ENCODE data around the gene MTURN.

The MTURN gene

DNA sequence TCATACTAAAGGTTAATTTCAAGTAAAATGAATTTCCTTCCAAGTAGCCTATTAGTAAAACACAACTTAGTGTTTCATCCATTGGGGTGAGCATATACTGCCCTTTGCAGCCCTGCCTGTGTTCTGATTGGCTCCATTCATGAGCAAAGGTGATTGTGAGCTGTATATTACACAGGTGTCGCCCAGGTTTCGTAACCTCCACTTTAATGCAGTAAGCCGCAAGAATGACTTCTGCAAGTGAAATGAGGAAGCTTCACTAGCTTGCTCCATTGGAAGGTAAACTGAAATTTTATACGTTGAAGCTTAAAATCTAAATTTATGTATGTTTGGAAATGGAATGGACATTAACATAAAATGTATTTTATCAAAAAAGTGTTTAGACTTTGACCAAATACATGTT lies 24.4 kb downstream of the MTURN start:
- H3K4me3 ChIP-seq (ENCODE audit: insufficient read depth, low read depth, low read length, poor library complexity, severe bottlenecking) = no peak overlapping the region
- no peaks in the 10 kb centered on the region for H3K27me3 ChIP-seq (replicated peaks; ENCODE audit: control insufficient read depth, insufficient read depth, low read length, poor library complexity, severe bottlenecking)
- no peaks in the 10 kb centered on the region for H3K4me1 ChIP-seq (ENCODE audit: control insufficient read depth, insufficient read depth, low read length, poor library complexity, severe bottlenecking)
- H3K9me3 ChIP-seq (ENCODE audit: control insufficient read depth, low read length) = no peaks in the 10 kb centered on the region
- no peak overlapping the region for H3K27ac ChIP-seq (ENCODE audit: insufficient read depth, low read length, poor library complexity, severe bottlenecking)
- DNase-seq = no peak
- no peaks in the 10 kb centered on the region for H3K36me3 ChIP-seq (ENCODE audit: control insufficient read depth, insufficient read depth, low read length)

DNA sequence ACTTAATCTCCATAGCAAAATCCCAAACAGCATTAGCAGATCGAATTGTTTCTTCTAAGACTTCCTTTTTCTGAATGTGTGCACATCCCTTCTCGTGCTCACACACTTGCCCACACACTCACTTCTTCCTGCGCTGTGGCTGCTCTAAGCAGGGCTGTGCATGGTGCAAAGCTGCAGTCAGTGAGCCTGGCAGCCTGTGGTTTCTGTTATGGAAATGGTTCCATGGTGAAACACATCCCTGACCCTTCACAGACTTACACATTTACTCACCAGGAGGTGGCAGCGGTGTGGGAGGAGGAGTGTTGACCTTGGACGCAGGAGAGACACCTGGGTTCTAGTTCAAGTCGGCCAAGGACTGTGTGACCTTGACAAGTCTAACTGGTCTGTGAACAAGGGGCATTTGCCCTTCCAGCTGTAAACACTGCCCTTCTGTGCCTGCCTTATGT lies 24.9 kb downstream of the MTURN start:
- no peaks in the 10 kb centered on the region for H3K4me1 ChIP-seq (ENCODE audit: control insufficient read depth, insufficient read depth, low read length, poor library complexity, severe bottlenecking)
- H3K27ac ChIP-seq (ENCODE audit: insufficient read depth, low read length, poor library complexity, severe bottlenecking) = no peak overlapping the region
- no peak overlapping the region for H3K4me3 ChIP-seq (ENCODE audit: insufficient read depth, low read depth, low read length, poor library complexity, severe bottlenecking)
- DNase-seq = no peak
- H3K9me3 ChIP-seq (ENCODE audit: control insufficient read depth, low read length) = no peaks in the 10 kb centered on the region
- no peaks in the 10 kb centered on the region for H3K36me3 ChIP-seq (ENCODE audit: control insufficient read depth, insufficient read depth, low read length)
- no peaks in the 10 kb centered on the region for H3K27me3 ChIP-seq (replicated peaks; ENCODE audit: control insufficient read depth, insufficient read depth, low read length, poor library complexity, severe bottlenecking)

- DNase-seq = no peak
- no peaks in the 10 kb centered on the region for H3K36me3 ChIP-seq (ENCODE audit: control insufficient read depth, insufficient read depth, low read length)
- H3K27ac ChIP-seq (ENCODE audit: insufficient read depth, low read length, poor library complexity, severe bottlenecking) = no peak overlapping the region
- no peaks in the 10 kb centered on the region for H3K4me1 ChIP-seq (ENCODE audit: control insufficient read depth, insufficient read depth, low read length, poor library complexity, severe bottlenecking)
- H3K4me3 ChIP-seq (ENCODE audit: insufficient read depth, low read depth, low read length, poor library complexity, severe bottlenecking) = no peak overlapping the region
- H3K9me3 ChIP-seq (ENCODE audit: control insufficient read depth, low read length) = no peaks in the 10 kb centered on the region
- no peaks in the 10 kb centered on the region for H3K27me3 ChIP-seq (replicated peaks; ENCODE audit: control insufficient read depth, insufficient read depth, low read length, poor library complexity, severe bottlenecking)
These were observed 25.5 kb downstream of the MTURN start for GRCh38 chr7:30160329-30160728.

- H3K27me3 ChIP-seq (replicated peaks; ENCODE audit: control insufficient read depth, insufficient read depth, low read length, poor library complexity, severe bottlenecking) = no peaks in the 10 kb centered on the region
- no peak for DNase-seq
- no peaks in the 10 kb centered on the region for H3K9me3 ChIP-seq (ENCODE audit: control insufficient read depth, low read length)
- H3K36me3 ChIP-seq (ENCODE audit: control insufficient read depth, insufficient read depth, low read length) = no peaks in the 10 kb centered on the region
- no peak overlapping the region for H3K27ac ChIP-seq (ENCODE audit: insufficient read depth, low read length, poor library complexity, severe bottlenecking)
- no peak overlapping the region for H3K4me3 ChIP-seq (ENCODE audit: insufficient read depth, low read depth, low read length, poor library complexity, severe bottlenecking)
- H3K4me1 ChIP-seq (ENCODE audit: control insufficient read depth, insufficient read depth, low read length, poor library complexity, severe bottlenecking) = no peaks in the 10 kb centered on the region
These were observed 27.3 kb downstream of the MTURN start for GRCh38 chr7:30162133-30162532.

DNA sequence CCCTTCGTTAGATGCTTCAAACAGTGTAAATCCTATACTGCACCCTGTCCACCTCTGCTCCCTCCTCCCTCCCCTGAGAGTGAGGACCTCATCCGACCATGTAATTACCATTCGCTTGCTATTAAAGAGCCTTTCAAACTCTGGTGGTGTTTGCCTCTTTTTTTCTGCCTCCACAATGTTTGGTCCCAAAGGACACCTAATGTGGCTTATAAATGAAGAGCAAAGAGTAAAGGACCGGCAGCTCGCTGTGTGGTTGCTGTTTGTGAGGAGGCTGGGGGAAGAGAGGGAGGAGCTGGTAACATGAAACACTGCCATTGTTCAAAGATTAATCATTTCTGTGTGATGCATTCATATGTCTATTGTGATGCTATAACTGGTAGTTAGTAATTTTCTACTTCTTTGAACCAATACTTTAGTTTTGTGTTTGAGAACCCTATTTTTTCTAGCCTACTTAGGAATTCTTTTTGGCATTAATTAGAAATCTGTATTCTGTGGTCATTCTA lies 27.9 kb downstream of the MTURN start:
- DNase-seq = no peak
- no peaks in the 10 kb centered on the region for H3K4me1 ChIP-seq (ENCODE audit: control insufficient read depth, insufficient read depth, low read length, poor library complexity, severe bottlenecking)
- H3K9me3 ChIP-seq (ENCODE audit: control insufficient read depth, low read length) = no peaks in the 10 kb centered on the region
- no peak overlapping the region for H3K27ac ChIP-seq (ENCODE audit: insufficient read depth, low read length, poor library complexity, severe bottlenecking)
- H3K4me3 ChIP-seq (ENCODE audit: insufficient read depth, low read depth, low read length, poor library complexity, severe bottlenecking) = no peak overlapping the region
- no peaks in the 10 kb centered on the region for H3K27me3 ChIP-seq (replicated peaks; ENCODE audit: control insufficient read depth, insufficient read depth, low read length, poor library complexity, severe bottlenecking)
- no peaks in the 10 kb centered on the region for H3K36me3 ChIP-seq (ENCODE audit: control insufficient read depth, insufficient read depth, low read length)

- DNase-seq = no peak
- H3K4me3 ChIP-seq (ENCODE audit: insufficient read depth, low read depth, low read length, poor library complexity, severe bottlenecking) = no peak overlapping the region
These were observed 28.6 kb downstream of the MTURN start for GRCh38 chr7:30163231-30163894.

DNA sequence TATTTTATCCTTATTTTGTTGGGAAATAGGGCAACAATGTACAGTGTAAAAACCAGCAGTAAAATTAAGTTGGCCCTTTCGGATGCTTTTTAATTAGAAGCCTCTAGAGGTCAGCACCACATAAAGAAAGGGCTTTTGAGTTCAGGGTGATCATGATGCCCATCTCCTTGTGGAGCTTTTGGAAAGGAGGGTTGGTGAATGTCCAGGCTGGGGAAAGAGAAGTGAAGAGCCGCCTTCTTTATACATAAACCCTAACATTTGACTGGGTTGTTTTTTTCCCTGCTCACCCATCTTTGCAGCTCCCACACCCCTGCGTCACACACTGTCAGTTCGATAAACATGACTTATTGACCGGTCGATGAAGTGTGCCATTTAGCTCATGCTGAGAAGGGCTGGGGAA lies 29.8 kb downstream of the MTURN start:
- Histone ChIP-seq H3K9me3 (ENCODE audit: control insufficient read depth, low read length) (no peaks in the 10 kb centered on the region), H3K36me3 (ENCODE audit: control insufficient read depth, insufficient read depth, low read length) (no peaks in the 10 kb centered on the region), H3K27ac (ENCODE audit: insufficient read depth, low read length, poor library complexity, severe bottlenecking) (no peak overlapping the region), H3K27me3 (replicated peaks; ENCODE audit: control insufficient read depth, insufficient read depth, low read length, poor library complexity, severe bottlenecking) (no peaks in the 10 kb centered on the region), H3K4me3 (ENCODE audit: insufficient read depth, low read depth, low read length, poor library complexity, severe bottlenecking) (no peak overlapping the region), H3K4me1 (ENCODE audit: control insufficient read depth, insufficient read depth, low read length, poor library complexity, severe bottlenecking) (no peaks in the 10 kb centered on the region)
- no peak for DNase-seq

More at GRCh38 chr7:30163231-30163894, 28.6 kb downstream of the MTURN start:
- Histone ChIP-seq H3K27ac (ENCODE audit: insufficient read depth, low read length, poor library complexity, severe bottlenecking) (no peak overlapping the region), H3K27me3 (replicated peaks; ENCODE audit: control insufficient read depth, insufficient read depth, low read length, poor library complexity, severe bottlenecking) (no peaks in the 10 kb centered on the region), H3K9me3 (ENCODE audit: control insufficient read depth, low read length) (no peaks in the 10 kb centered on the region), H3K36me3 (ENCODE audit: control insufficient read depth, insufficient read depth, low read length) (no peaks in the 10 kb centered on the region), H3K4me1 (ENCODE audit: control insufficient read depth, insufficient read depth, low read length, poor library complexity, severe bottlenecking) (no peaks in the 10 kb centered on the region)

GRCh38 chr7:30165590-30165989 lies 30.8 kb downstream of the MTURN start:
- DNase-seq = no peak
- H3K36me3 ChIP-seq (ENCODE audit: control insufficient read depth, insufficient read depth, low read length) = no peaks in the 10 kb centered on the region
- H3K4me1 ChIP-seq (ENCODE audit: control insufficient read depth, insufficient read depth, low read length, poor library complexity, severe bottlenecking) = no peaks in the 10 kb centered on the region
- no peak overlapping the region for H3K4me3 ChIP-seq (ENCODE audit: insufficient read depth, low read depth, low read length, poor library complexity, severe bottlenecking)
- no peaks in the 10 kb centered on the region for H3K9me3 ChIP-seq (ENCODE audit: control insufficient read depth, low read length)
- no peak overlapping the region for H3K27ac ChIP-seq (ENCODE audit: insufficient read depth, low read length, poor library complexity, severe bottlenecking)
- no peaks in the 10 kb centered on the region for H3K27me3 ChIP-seq (replicated peaks; ENCODE audit: control insufficient read depth, insufficient read depth, low read length, poor library complexity, severe bottlenecking)

DNA sequence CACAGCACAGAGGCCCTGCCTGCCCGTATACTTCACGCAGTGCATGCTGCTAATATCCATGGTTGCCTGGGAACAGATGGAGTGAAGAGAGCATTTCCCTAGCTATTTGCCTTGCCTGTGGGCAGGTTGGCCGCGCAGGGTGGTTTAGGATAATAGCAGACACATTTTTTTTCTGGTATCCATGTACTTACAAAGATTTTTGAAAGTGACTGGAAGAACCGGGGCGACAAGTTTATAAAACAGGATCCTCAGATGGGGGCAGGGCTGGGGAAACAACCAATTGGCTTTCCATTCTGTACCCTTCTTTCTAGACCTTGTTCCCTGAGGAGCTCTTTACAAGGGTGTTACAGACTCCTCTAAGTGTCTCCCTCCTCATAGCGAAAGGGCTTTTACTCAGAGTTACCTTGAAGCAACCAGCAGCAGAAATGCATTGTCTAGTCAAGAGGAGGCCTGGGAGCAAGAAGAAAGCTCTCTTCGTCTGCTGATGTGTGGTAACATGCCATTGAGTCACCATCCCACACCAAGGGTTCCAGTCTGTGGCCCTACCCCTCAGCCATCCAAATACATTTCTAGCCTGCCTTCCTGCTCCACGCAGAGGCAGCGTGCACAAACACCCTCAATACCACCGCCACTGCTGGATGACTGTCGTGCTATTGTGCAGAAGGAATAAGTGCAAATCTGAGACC lies 31.5 kb downstream of the MTURN start:
- Histone ChIP-seq H3K4me3 (ENCODE audit: insufficient read depth, low read depth, low read length, poor library complexity, severe bottlenecking) (no peak overlapping the region), H3K36me3 (ENCODE audit: control insufficient read depth, insufficient read depth, low read length) (no peaks in the 10 kb centered on the region), H3K27me3 (replicated peaks; ENCODE audit: control insufficient read depth, insufficient read depth, low read length, poor library complexity, severe bottlenecking) (no peaks in the 10 kb centered on the region), H3K4me1 (ENCODE audit: control insufficient read depth, insufficient read depth, low read length, poor library complexity, severe bottlenecking) (no peaks in the 10 kb centered on the region), H3K9me3 (ENCODE audit: control insufficient read depth, low read length) (no peaks in the 10 kb centered on the region), H3K27ac (ENCODE audit: insufficient read depth, low read length, poor library complexity, severe bottlenecking) (no peak overlapping the region)
- no peak for DNase-seq

DNA sequence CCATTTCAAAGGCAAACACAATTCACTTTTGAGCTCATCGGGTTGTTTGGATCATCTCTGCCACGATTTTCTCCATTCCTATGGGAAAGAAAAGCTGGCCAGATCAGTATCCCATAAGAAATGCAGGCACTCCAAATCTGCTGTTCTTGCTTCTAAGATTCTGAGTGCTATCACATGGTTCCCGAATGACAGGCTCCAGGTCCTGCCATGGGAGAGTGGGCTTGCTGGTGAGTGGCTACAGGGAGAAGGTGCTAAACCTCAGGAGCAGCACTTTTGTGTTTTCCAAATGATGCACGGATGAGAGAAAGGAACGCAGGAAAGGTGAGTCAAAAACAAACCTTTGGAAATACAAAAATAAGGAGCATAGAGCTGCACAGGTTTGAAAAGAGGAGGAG lies 32.1 kb downstream of the MTURN start:
- H3K27ac ChIP-seq (ENCODE audit: insufficient read depth, low read length, poor library complexity, severe bottlenecking) = no peak overlapping the region
- DNase-seq = no peak
- no peaks in the 10 kb centered on the region for H3K4me1 ChIP-seq (ENCODE audit: control insufficient read depth, insufficient read depth, low read length, poor library complexity, severe bottlenecking)
- H3K4me3 ChIP-seq (ENCODE audit: insufficient read depth, low read depth, low read length, poor library complexity, severe bottlenecking) = no peak overlapping the region
- H3K27me3 ChIP-seq (replicated peaks; ENCODE audit: control insufficient read depth, insufficient read depth, low read length, poor library complexity, severe bottlenecking) = no peaks in the 10 kb centered on the region
- H3K9me3 ChIP-seq (ENCODE audit: control insufficient read depth, low read length) = no peaks in the 10 kb centered on the region
- no peaks in the 10 kb centered on the region for H3K36me3 ChIP-seq (ENCODE audit: control insufficient read depth, insufficient read depth, low read length)

Data from effector memory CD4-positive, alpha-beta T cell (primary cell).